ENCODE data around the gene KRTCAP2.
"Not testable (repeated sequence)": the region's sequence is repeated elsewhere in the genome, so short reads cannot be mapped to it uniquely, and the experiment has no call there.

Gene KRTCAP2

GRCh38 chr1:155200920-155201319, 27.8 kb upstream of the KRTCAP2 start:
- DNase-seq (ENCODE audit: low read depth in 2 of 2, low spot score in 1 of 2), result no peak

GRCh38 chr1:155199792-155200191, 26.7 kb upstream of the KRTCAP2 start:
- DNase-seq (ENCODE audit: low read depth in 2 of 2, low spot score in 1 of 2), result no peak

- DNase-seq (ENCODE audit: low read depth in 2 of 2, low spot score in 1 of 2), result no peak
These were observed 25.4 kb upstream of the KRTCAP2 start for GRCh38 chr1:155198547-155198906.

- no peak for DNase-seq (ENCODE audit: low read depth in 2 of 2, low spot score in 1 of 2)
These were observed 24.9 kb upstream of the KRTCAP2 start for GRCh38 chr1:155197901-155198546.

- no peak for DNase-seq (ENCODE audit: low read depth in 2 of 2, low spot score in 1 of 2)
These were observed 24.0 kb upstream of the KRTCAP2 start for GRCh38 chr1:155196893-155197638.

GRCh38 chr1:155196103-155196892, 23.2 kb upstream of the KRTCAP2 start:
- DNase-seq (ENCODE audit: low read depth in 2 of 2, low spot score in 1 of 2), result no peak

GRCh38 chr1:155195201-155196102, 22.3 kb upstream of the KRTCAP2 start:
- DNase-seq (ENCODE audit: low read depth in 2 of 2, low spot score in 1 of 2), result no peak

- not testable (repeated sequence) for DNase-seq (ENCODE audit: low read depth in 2 of 2, low spot score in 1 of 2)
These were observed 20.8 kb upstream of the KRTCAP2 start for GRCh38 chr1:155193991-155194240.

- no peak for DNase-seq (ENCODE audit: low read depth in 2 of 2, low spot score in 1 of 2)
These were observed 20.3 kb upstream of the KRTCAP2 start for GRCh38 chr1:155193275-155193990.

GRCh38 chr1:155192346-155193274, 19.5 kb upstream of the KRTCAP2 start:
- DNase-seq (ENCODE audit: low read depth in 2 of 2, low spot score in 1 of 2), result no peak

- no peak for DNase-seq (ENCODE audit: low read depth in 2 of 2, low spot score in 1 of 2)
These were observed 18.8 kb upstream of the KRTCAP2 start for GRCh38 chr1:155191904-155192303.

- DNase-seq (ENCODE audit: low read depth in 2 of 2, low spot score in 1 of 2), result not testable (repeated sequence)
These were observed 16.8 kb upstream of the KRTCAP2 start for GRCh38 chr1:155189926-155190325.

- DNase-seq (ENCODE audit: low read depth in 2 of 2, low spot score in 1 of 2), result no peak
These were observed 15.2 kb upstream of the KRTCAP2 start for GRCh38 chr1:155188268-155188667.

GRCh38 chr1:155187456-155187891, 14.4 kb upstream of the KRTCAP2 start:
- no peak for DNase-seq (ENCODE audit: low read depth in 2 of 2, low spot score in 1 of 2)

- no peak for DNase-seq (ENCODE audit: low read depth in 2 of 2, low spot score in 1 of 2)
These were observed 13.8 kb upstream of the KRTCAP2 start for GRCh38 chr1:155186794-155187455.

GRCh38 chr1:155186067-155186793, 13.1 kb upstream of the KRTCAP2 start:
- DNase-seq (ENCODE audit: low read depth in 2 of 2, low spot score in 1 of 2), result no peak

GRCh38 chr1:155185783-155186066, 12.6 kb upstream of the KRTCAP2 start:
- no peak for DNase-seq (ENCODE audit: low read depth in 2 of 2, low spot score in 1 of 2)

All from stimulated activated CD8-positive, alpha-beta memory T cell treated with anti-CD3 and anti-CD28 coated beads, Interleukin-4, amount 100 ng/mL, for 4 hours (primary cell).